Glomerular endothelial cell (primary cell): ENCODE measurements around the gene EDARADD. TPM values are rescaled to one million over a fixed set of nuclear protein-coding genes. Genes with fewer than 3 reads are reported as not detected.
"Not testable (repeated sequence)": the region's sequence is repeated elsewhere in the genome, so short reads cannot be mapped to it uniquely, and the experiment has no call there.

Experiments
- DNase-seq: peaks from one replicate; pipeline ENCODE4 v3.0.0-alpha.2; 2011; ENCODE audit warnings: low read depth, low spot score; ENCODE audit errors: extremely low read depth
- total RNA-seq: library from RNA; depleted of rRNA; stranded (reverse); fragments of >200 nt; gene quantifications from 2 replicates; pipeline ENCODE4 v1.2.3, GENCODE V29; 2015

Gene EDARADD
- total RNA-seq, 1 donor from 2014 or later: not detected

DNA sequence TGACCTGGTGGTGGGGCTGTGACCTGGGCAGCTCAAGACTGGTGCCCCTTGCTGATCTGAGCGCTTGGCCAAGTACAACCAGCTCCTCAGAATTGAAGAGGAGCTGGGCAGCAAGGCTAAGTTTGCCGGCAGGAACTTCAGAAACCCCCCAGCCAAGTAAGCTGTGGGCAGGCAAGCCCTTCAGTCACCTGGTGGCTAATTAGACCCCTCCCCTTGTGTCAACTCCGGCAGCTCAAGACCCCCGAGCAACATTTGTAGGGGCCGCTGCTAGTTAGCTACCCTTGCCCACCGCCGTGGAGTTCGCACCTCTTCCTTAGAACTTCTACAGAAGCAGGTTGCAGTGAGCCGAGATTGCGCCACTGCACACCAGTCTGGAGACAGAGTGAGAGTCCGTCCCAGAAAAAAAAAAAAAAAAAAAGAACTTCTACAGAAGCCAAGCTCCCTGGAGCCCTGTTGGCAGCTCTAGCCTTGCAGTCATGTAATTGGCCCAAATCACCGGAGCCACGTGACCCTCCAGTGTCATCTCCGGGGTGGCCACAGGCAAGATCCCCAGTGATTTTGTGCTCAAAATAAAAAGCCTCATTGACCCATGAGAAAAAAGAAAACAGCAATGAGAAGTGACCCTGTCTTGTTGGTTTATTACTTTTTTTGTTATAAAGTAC, 90.4 kb downstream of the EDARADD start:
- DNase-seq: no peak

DNA sequence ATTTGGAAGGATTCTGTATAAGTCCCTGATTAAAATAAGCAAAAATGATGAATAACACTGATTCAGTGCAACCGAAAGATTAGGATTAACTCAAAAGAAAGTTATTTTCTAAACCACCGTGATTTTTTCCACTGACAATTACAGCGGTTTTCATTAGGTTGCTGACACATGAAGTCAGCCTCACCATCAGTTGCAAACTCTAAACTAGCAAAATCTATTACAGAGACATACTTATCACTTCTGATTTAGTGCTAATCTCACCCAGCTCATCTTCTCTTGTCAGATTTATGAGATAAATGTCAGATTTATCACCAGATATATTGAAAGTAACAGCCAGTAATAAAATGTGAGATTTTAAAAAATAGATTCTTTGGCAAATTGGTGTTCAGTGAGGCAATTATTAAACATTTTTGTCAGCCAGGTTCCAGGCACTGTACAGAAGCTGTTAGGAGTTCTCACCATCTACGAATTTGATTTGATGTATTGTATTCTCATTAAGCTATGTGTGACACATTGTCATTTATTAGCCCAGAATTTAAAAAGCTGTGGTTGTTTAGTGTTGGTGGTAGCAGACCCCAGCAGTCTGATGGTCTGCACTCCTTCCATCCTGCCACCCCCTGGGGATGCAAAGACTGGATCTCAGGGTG, 92.4 kb downstream of the EDARADD start:
- no peak for DNase-seq

DNA sequence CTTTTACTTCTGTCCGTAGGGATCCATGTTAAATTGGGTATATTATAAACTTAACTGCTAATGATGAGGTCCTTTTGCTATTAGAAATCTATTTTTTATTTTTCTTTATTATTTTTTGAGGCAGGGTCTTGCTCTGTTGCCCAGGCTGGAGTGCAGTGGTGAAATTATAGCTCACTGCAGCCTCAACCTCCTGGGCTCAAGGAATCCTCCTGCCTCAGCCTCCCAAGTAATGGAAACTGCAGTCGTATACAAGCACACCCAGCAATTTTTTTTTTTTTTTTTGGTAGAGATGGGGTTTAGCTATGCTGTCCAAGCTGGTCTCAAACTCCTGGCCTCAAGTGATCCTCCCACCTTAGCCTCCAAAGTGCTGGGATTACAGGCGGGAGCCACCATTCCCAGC, 95.1 kb downstream of the EDARADD start:
- not testable (repeated sequence) for DNase-seq

DNA sequence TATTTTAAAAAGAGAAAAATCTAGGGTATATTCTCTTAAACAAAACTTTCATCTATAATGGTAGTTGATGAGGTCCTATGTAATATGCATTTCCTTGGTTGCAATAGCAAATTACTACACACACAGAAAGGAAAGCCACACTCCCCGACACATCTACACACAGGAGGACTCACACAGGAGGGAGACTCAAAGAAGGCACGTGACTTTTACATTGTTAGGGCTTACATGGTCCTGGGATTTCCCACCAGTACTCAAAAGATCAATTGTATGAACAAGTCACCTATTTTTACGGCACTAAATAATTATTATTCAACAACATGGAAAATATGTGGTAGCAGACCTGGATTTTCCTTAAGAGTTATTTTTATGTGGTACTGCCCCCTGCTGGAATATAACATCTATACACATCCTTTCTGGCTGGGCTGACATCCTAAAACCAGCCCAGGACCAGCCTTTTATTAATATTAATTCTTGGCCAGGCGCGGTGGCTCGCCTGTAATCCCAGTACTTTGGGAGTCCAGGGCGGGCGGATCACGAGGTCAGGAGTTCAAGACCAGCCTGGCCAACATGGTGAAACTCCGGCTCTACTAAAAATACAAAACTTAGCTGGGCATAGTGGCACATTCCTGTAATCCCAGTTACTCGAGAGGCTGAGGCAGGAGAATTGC, 95.8 kb downstream of the EDARADD start:
- no peak for DNase-seq

DNA sequence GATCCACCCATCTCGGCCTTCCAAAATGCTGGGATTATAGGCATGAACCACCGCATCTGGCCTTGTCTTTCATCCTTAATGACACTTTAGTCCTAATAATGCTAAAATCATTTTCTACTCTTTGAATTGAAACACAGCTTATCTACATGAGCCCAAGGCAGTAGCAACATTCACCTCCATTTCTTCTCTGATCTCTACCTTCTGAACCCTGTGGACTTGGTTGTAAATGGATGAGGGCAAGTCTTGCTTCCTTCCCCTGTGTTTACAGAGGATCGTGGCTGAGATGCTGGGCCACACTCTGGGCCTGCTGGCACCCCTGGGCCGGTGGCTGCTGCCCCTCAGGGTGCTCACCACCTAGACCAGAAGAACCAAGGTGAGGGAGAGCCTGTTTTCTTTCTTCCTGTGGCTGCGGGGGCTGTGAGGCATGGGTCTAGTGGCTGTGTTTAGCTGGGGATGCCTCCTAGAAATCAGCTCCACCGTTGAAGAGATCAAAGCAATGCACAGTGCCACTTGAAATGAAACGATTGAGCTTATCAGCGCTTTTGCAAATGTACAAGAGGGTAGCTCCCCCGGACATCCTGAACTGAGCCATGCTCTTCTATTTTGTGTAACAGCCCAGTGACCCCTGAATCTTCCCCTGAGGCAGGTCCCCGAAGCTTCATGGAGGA, 97.5 kb downstream of the EDARADD start:
- DNase-seq: no peak

DNA sequence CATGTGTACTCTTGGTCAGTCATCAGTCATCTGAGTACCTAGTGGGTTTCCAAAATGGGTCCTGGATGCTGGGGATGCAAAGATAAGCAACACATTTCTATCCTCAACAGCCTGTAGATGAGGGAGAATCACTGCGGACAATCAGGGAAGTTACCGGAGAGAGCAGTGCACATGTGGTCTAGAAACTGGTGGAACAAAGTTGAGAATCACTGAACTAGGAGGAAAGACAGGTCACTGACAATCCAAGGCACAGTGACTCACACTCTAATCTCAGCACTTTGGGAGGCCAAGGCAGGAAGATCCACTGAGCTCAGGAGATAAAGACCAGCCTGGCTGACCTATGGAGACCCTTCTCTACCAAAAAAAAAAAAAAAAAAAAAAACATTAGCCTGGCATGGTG, 98.3 kb downstream of the EDARADD start:
- DNase-seq: no peak

DNA sequence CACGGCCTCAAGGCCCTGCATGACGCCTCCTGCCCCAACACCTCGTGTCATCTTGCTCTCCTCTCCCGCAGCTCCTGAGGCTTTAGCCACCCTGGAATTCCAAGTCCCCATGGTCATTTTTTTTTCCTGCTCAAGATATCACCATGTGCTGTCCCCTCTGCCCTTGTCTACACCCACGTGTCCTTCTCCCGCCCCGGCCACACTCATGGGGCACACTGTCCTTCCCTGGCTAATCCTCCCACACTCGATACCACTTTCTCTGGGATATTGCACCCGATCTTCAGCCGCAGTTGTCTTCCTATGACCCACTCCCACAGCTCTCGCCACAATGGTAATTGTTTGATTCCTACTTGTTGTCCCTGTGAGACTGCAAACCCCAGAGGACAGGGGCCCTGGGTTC, 100.0 kb downstream of the EDARADD start:
- DNase-seq: no peak

DNA sequence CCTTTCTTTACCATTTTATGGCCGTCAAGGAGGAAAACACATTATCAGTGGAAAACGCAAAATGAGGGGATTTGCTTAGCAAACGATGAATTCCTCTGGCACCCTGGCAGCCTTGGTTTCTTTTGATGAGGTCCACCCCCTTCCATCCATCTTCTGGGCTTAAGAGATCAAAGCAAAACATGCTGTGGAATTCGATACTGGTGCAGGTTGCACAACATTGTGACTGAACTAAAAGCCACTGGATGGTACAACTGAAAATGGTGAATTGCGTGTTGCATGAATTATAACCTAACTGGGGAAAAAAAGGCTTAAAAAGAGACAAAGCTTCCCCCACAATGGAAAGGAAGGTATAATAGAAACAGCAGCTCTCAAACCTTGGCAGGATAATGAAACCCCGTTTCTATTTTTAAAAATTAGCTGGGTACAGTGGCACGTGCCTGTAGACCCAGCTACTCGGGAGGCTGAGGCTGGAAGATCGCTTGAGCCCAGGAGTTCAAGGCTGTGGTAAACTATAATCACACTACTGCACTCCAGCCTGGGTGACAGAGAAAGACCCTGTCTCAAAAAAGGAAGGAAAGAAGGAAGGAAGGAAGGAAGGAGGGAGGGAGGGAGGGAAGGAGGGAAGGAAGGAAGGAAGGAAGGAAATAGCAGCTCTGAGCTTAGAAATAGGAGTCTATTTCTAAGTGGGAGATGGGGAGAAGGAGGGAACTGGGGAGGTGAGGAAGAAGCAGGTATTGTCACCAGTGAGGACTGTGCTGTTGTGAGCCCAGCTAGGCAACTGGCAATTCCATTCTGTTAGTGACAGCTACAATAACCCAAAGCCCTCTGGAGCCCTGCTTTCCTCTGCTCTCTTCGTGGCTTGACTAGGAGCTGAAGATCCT, 100.7 kb downstream of the EDARADD start:
- no peak for DNase-seq

DNA sequence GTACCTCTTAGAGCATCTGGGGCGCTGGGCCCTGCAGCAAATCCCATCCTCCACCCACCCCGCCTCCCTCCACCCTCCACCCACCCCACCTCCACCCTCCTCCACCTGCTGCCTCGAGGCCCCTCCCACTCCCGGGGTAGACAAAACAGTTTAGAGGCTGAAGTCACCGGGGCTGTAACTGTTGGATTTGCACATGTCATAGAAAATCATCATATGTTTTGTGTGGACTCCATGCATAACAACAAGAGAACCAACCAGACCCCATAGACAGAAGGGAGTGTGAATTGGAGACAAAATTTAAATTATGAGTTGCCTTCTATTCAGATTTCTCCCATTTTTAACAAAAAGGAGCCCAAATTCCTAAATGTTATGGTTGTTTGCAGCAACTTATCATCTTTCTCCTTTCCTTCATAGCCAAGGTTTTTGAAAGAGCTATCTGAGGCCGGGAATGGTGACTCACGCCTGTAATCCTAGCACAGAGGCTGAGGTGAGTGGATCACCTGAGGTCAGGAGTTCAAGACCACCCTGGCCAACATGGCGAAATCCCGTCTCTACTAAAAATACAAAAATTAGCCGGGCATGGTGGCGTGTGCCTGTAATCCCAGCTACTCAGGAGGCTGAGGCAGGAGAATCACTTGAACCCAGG, 101.5 kb downstream of the EDARADD start:
- DNase-seq: no peak

DNA sequence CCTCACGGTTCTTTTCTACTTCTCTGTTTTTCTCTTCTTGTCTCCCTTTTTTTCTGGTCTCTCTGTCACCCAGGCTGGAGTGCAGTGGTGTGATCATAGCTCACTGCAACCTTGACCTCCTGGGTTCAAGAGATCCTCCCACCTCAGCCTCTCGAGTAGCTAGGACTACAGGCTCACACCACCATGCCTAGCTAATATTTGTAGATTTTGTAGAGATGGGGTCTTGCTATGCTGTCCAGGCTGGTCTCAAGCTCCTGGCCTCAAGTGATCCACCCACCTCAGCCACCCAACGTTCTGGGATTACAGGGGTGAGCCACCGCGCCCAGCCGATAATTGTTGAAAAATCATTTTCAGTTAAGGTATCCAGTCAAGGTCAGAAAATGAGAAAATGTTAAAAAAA, 103.8 kb downstream of the EDARADD start:
- DNase-seq: no peak

DNA sequence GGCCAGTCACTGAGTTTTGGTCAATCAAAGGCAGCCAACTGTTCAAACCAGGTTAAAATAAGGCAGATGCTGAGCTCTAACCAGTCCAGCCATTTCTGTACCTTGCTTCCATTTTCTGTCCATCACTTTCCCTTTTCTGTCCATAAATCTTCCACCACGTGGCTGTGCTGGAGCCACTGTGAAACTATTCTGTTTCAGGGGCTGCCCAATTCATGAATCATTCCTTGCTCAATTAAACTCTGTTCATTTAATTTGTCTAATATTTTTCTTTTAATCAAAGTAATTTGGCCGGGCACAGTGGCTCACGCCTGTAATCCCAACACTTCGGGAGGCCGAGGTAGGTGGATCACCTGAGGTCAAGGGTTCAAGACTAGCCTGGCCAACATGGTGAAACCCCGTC, 107.0 kb downstream of the EDARADD start:
- no peak for DNase-seq

DNA sequence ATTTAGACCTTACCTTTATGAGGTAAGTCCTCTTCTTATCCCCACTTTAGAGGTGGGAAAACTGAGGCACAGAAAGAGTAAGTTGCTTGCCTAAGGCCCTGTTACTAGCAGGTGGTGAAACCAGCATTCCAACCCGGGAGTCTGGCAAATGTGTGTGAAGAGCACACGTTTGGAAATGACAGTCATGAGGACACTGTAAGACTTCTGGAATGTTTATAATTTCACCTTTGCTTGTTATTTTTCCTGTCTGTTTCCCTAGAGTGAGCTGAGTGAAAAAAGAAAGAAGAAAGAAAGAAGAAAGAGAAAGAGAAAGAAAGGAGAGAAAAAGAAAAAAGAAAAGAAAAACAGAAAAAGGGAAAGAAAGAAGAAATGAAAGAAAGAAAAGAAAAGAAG, 108.5 kb downstream of the EDARADD start:
- DNase-seq: no peak

DNA sequence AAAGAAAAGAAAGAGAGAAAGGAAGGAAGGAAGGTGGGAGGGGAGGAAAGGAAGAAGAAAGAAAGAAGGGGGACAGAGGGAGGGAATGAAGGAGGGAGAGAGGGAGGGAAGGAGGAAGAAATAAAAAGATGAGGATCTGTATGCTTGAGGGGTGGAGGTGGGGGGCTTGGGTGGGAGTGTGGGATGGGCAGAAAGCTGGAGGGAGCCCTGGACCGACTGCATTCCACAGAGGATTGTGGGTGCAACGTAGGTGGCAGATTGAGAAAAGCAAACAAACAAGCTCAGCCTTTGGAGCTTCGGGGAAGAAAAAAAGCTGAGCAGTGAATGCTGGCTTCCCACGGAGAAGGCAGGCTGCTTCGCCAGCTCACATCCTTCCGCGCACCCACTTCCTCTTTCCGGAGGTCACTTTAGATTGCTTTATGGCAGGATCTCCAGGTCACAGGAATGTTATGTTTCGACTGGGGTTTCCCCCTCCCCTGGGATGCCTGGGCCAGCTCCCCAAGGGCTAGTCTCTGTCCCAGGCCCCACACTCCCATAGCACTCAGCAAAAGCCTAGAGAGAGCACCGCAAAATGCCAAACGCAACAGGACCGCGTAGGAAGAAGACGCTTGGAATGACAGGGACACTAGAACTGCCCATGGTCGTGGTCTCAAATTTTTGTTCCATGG, 109.0 kb downstream of the EDARADD start:
- no peak for DNase-seq

DNA sequence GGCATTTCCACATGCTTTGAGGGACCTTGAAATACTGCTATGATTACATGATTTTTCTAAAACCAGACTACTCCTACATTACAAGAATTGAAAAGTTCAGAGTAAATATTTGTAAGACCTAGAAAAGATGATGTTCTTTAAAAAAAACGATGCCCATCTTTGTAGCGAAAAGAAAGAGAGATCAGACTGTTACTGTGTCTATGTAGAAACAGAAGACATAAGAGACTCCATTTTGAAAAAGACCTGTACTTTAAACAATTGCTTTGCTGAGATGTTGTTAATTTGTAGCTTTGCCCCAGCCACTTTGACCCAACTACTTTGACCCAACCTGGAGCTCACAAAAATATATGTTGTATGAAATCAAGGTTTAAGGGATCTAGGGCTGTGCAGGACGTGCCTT, 110.3 kb downstream of the EDARADD start:
- not testable (repeated sequence) for DNase-seq

DNA sequence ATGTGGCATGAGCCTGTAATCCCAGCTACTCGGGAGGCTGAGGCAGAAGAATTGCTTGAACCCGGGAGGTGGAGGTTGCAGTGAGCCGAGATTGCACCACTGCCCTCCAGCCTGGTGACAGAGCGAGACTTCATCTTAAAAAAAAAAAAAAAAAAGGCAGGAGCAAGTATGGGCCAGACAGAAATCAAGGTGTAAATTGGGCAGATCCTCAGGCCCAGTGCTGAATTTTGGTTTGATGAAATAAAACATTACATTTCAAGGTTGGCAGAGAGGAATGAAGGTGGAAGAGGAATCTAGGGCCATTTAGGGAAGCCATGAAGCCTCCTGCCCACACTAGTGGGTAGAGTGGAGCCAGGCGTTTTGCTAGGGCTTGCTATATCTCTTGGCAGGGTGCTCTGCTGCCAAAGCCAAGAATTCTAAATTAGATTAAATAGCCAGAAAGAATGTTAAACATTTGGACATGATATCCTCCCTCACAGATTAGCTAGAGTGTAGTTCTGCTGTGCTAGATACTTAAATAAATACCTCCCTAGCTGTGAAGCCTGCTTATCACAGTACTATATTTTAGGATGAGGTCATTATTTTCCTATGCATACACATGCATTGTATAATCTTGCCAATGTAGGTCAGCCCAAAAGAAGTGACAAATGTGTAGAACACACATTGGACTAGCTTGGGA, 113.1 kb downstream of the EDARADD start:
- DNase-seq: no peak

DNA sequence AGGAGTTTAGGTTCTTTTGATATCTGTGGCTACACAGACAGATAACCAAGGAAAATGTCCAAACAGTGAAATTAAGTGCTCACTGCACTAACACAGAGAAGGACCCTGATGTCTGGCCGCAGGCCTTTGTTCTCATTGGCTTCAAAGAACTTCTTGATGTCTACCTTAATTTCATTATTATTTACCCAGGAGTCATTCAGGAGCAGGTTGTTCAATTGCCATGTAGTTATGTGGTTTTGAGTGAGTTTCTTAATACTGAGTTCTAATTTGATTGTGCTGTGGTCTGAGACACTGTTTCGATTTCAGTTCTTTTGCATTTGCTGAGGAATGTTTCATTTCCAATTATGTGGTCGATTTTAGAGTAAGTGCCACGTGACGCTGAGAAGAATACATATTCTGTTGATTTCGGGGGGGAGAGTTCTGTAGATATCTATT, 114.5 kb downstream of the EDARADD start:
- no peak for DNase-seq

DNA sequence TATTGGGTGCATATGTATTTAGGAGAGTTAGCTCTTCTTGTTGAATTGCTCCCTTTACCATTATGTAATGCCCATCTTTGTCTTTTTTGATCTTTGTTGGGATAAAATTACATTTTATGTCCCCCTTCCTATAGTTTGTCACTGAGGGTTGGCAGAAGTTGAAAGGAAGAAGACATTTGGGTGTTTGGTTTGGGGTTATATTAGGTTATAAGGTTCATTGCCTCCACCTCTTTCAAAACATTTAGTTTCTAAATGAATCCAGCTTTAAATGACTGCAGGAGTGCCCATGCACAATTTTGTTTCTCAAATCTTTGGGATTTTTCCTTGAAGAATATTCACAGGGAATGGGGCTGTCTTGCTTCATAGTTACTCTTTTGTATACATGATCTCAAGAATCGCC, 115.1 kb downstream of the EDARADD start:
- DNase-seq: no peak

DNA sequence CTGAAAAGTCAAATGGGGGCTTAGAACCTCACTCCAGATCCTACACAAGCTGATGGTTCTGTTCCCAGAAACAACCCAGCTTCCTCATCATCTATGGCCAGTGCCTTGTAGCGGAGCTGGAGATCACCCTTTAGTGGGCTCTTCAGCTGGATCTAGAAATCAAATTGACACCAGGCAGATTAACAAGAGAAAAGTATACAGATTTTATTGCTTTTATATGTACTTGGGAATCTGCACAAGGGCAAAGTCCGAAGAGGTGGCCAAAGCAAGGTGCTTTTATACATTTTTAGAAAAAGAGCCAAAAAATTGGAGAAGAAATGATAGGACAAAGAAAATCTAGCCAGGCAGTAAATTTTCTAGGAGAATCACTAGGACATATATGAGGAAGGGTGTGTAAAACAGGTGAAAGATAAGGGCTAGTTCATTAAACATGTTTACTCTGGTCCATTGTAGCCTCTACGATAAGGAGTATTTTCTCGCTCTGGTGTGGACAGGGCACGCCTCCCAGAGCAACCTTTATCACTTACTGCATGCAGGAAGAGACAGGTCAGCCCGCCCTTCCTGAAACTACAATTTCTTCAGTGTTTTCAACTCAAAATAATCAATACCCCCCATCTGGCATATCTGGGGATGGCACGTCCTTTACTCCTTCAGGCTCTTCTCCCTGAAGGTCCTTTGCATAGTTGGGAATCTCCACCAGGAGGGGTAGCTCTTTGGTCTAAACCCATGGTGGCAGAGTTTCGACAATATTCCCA, 115.7 kb downstream of the EDARADD start:
- no peak for DNase-seq
